ENCODE data around the gene GMCL1.
"Not testable (repeated sequence)": the region's sequence is repeated elsewhere in the genome, so short reads cannot be mapped to it uniquely, and the experiment has no call there.

GMCL1 gene

DNA sequence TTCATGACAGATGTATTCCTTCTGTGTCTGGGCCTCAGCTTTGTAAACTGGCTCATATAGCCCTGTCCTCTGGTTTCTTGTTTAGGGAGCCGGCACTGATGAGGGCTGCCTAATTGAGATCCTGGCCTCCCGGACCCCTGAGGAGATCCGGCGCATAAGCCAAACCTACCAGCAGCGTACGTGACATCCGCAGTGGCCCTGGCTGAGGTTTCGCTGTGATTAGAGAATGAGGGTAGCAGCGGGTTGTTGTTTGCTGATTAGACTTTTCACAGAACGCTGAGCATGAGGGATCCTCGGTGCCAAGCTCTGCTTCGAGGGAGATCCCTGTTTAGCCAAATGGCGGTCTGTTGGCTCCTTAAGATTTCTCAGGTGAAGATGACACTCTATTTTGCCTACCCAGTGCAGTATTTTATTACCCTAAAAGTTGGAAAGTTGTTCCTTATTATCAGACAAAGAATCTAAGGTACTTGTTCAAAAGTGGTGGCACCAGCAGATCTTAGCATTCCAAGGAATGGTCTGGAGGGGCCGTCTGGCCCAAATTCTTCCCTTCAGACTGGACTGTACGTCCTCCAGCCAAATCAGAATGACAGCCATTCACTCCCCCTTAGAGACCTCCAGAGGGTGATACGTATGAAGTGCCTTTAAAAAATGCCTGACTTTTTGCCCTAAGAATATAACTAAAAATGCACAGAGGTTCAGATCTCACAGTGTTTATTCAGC, 21.5 kb upstream of the GMCL1 start:
- no peak for DNase-seq

DNA sequence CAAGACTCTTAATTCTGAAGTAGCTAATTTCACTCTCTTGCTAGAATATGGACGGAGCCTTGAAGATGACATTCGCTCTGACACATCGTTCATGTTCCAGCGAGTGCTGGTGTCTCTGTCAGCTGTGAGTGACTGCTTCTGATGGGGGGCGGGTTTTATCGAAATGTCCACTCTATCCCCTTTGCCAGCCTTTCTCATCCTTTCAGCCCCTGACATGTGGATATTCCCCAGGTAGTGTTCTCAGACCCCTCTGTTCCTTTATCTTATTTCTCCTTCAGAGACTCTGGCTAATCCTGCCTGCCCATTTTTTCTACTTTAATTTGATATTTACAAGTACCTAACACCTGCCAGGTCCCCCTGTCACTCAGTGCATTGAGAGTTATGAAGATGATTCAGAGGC, 18.9 kb upstream of the GMCL1 start:
- DNase-seq, result no peak

DNA sequence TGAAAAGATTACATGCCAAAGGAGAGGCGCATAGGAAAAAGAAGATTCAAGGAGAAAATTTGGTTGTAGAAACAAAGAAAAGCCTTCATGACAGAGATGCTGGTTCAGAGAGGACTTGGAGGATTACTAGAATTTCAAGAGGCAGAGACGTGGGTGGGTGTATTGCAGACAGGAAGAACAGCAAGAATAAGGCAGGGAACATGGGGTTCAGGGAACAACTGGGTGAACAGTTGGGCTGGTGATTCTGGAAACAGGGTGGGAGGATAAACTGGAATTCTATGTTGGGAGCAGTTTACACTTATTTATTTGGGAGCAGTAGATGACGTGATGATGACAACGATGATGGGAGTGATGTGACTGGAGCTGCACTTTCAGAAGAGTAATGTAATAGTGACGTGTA, 18.4 kb upstream of the GMCL1 start:
- no peak for DNase-seq

DNA sequence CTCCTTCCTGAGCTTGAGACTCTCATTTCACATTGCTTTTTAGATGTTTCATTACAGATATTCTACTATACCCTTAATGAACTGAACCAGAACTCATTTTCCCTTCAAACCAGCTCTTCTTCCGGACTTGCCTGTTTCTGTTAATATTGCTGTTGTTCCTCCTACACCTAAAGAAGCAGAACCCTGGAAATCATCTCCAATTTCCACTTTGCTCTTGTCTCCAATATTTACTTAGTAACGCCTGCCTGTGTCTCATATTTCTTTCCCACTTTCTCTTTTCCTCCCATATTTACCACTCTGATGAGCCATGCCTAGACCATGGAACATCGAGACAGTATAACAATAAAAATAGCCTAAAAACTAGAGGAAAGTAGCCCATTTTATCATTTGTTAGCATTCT, 17.9 kb upstream of the GMCL1 start:
- no peak for DNase-seq

DNA sequence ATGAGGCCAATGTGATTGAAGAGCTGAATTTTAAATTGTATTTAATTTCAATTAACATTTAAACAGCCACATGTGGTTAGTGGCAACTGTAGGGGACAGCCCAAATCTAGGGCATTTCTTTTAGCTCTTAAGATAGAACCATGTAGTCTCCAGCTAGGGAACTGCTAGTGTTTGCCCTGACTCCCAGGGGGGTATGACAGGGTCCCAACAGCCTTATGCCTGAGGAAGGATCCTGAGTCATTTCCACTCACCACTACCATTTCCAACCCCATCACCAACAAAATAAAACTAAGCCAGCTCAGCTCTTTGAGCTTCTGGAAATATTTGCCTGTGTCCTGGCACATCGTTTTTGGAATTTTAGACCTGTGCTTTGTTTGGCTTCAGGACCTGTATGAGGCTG, 13.7 kb upstream of the GMCL1 start:
- no peak for DNase-seq

GRCh38 chr2:69816923-69817542, 12.4 kb upstream of the GMCL1 start:
- DNase-seq, result peak; percentile 57

- no peak for DNase-seq
Observed at GRCh38 chr2:69817729-69818501, 11.5 kb upstream of the GMCL1 start.

DNA sequence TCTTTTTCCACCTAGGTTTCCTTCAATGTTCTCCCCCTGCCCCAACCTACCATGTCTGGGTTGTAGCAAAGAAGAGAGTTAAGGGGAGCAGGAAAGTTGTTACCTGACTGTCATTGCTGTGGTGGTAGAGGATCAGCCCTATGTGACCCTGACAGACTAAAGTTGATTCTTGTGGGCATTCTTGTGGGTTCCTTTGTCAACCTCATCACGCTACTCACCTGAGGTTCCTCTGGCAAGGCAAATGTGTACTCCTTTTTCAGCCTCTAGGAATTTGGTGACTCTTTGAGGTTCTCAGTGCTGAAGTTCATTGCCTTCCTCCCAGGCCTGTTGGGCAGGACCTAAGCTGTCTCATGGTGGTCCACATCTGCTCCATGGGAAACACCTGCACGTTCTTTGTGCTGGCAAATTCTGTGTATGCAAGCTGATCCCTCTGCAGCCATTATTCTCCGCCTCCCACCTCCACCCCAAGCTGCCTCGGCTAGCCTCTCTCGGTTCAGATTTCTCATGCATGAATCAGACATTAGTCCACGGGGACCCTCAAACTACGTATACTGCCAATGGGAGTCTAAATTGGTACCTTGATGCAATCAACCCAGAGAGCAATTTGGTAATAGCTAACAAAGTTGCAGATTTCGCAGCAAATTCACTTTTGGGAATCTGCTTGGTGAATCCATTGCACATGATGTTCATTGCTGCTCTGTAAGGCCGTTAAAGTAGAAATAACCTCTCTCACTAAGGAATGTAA, 1.5 kb upstream of the GMCL1 start:
- no peak for DNase-seq

DNA sequence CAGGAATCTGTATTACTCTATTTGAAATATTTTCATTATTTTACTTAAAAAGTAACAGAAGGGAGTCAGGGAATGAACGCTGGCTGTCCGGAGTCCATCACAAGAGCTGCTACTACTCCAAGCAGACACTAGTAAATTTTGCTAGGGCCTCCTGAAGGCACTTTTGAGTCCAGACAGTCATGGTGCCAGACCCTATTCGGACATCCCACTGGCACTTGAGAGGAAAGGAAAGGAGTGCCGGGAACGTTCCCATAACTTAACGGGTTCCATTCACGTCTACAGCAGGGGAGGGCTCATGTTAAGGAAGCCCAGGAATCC, 563 bp upstream of the GMCL1 start:
- DNase-seq, result peak; percentile 49

DNA sequence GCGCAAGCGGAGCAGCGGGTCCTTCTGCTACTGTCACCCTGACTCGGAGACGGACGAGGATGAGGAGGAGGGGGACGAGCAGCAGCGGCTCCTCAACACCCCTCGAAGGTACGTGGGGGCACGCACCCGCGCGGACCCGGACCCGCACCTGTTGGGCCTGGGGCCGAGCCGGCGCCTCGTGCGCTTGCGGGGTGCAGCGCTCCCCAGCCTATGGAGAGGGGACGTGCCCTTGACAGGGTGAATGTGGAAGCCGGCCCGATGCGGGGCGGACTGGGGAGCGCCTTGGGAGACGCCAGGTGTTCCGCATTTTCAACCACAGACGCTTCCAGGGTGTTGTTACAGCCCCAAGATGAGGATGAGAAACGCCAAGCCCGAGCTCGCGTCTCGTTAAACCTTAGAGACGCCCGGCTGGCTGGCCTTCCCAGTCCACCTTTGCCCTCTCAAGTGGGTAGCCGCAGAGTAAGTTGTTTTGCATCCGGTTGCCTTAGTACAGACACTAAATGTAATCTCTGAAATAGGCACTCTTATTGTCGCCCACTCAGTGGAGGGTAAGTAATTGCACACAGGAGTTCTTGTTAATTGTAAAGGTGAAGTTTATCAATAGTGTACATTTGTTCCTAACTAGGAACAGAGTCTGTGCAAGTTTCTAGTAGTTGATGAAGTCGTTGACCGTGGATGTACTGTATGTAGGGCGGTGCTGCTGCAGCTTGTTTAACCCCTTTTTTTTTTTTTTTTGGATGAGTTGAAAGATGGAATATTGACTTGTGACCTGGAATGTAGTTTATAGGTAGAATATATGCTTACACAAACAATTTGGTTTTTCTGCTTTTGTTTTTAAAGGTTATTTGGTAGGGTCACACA, 815 bp downstream of the GMCL1 start:
- peak; percentile 25 for DNase-seq

- DNase-seq, result not testable (repeated sequence)
Observed at GRCh38 chr2:69830906-69831241, 1.4 kb downstream of the GMCL1 start.

- DNase-seq, result no peak
Observed at GRCh38 chr2:69831354-69831905, 2.0 kb downstream of the GMCL1 start.

- DNase-seq, result no peak
Observed at GRCh38 chr2:69833752-69834151, 4.3 kb downstream of the GMCL1 start.

GRCh38 chr2:69835666-69836065, 6.2 kb downstream of the GMCL1 start:
- no peak for DNase-seq

GRCh38 chr2:69836316-69836715, 6.9 kb downstream of the GMCL1 start:
- no peak for DNase-seq

GRCh38 chr2:69837533-69837932, 8.1 kb downstream of the GMCL1 start:
- DNase-seq, result no peak

- DNase-seq, result no peak
Observed at GRCh38 chr2:69843993-69844392, 14.5 kb downstream of the GMCL1 start.

DNA sequence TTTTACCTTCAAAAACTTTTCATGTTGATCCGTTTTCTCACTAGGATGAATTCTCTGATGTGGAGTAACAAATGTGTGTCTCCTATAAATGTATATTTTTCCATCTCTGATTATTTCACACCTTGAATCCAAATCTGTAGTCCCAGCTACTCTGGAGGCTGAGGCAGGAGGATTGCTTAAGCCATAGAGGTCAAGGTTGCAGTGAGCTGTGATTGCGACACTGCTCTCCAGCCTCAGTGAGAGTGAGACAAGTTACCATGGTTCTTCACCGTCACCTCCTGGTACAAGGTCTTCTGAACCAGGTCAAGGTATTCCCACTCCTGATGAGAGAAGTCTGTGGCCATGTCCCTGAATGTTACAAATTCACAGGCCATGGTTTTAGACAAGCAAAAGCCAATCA, 15.1 kb downstream of the GMCL1 start:
- no peak for DNase-seq

DNA sequence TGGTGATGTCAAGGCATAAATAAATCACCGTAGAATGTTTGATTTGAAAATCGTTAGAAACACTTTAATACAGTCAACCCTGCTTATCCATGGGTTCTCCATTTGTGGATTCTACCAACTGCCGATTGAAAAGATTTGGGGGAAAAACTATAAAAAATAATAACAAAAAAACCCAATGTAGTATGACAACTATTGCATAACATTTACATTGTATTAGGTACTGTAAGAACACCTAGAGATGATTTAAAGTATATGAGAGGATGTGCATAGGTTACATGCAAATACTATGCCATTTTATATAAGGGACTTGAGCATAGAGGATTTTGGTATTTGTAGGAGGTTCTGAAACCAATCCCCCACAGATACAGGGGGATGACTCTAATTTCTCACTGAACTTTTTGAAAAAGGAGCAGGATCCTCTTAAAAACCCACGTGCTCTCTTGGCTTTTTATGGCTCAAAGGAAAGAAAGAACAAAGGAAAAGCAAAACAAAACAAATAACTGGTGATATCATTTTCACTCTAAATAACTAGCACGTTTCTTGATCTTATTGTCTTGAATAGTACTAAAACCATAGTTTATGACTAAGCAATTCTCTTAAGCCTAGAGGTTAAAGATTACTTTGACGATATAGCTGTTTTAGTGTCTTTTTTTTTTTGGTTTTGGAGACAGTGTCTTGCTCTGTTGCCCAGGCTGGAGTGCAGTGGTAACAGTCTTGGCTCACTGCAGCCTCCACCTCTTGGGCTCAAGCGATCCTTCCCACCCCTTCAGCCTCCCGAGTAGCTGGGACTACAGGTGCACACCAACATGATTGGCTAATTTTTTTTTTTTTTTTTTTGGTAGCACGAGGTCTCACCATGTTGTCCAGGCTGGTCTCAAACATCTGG, 17.0 kb downstream of the GMCL1 start:
- DNase-seq, result no peak

DNA sequence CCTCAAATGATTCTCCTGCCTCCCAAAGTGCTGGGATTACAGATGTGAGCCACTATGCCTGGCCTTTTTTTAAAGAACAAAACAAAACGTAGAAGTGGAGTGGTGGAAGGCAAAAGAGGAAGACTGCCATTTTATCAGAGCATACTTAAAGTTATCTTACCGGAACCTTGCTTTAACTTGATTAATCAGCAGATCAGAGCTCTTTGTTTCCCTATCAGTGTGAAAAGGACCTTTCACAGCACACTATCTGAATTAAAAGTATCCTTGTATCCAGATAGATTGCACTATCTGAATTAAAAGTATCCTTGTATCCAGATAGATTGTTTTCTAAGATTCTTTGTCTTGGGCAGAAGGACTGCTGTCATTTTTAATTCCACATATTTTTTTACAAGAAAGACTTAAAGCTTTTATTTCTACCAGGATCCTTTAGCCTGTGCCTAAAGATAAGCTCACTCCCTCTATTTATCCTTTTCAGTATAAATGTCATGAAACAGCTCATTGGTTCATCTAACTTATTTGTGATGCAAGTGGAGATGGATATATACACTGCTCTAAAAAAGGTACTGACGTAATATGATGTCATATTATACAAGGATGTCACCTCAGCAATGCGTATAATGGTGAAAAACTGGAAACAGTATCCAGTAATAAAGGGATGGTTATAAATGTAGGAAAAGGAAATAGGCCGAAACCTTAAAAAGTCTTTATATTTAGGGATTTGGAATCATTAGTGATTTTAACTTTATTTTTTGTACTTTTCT, 17.8 kb downstream of the GMCL1 start:
- no peak for DNase-seq

Data from GF-D8 (cell line).